ENCODE measurements around the gene RRAGC. TPM values are rescaled to one million over a fixed set of nuclear protein-coding genes. Genes with fewer than 3 reads are reported as not detected.

RRAGC gene
- total RNA-seq, 2 donors from 2014 or later: 14.7 to 30.6 TPM

- H3K36me3 ChIP-seq: no peaks in the 10 kb centered on the region
- H3K27me3 ChIP-seq: no peaks in the 10 kb centered on the region
- DNase-seq: no peak
- H3K9me3 ChIP-seq: no peaks in the 10 kb centered on the region
- TF ChIP-seq, protein P1, sequence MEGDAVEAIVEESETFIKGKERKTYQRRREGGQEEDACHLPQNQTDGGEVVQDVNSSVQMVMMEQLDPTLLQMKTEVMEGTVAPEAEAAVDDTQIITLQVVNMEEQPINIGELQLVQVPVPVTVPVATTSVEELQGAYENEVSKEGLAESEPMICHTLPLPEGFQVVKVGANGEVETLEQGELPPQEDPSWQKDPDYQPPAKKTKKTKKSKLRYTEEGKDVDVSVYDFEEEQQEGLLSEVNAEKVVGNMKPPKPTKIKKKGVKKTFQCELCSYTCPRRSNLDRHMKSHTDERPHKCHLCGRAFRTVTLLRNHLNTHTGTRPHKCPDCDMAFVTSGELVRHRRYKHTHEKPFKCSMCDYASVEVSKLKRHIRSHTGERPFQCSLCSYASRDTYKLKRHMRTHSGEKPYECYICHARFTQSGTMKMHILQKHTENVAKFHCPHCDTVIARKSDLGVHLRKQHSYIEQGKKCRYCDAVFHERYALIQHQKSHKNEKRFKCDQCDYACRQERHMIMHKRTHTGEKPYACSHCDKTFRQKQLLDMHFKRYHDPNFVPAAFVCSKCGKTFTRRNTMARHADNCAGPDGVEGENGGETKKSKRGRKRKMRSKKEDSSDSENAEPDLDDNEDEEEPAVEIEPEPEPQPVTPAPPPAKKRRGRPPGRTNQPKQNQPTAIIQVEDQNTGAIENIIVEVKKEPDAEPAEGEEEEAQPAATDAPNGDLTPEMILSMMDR (IDR thresholded peaks at IDR 0.05): no peak
- no peak overlapping the region for H3K4me3 ChIP-seq
- no peaks in the 10 kb centered on the region for H3K4me1 ChIP-seq
- no peak overlapping the region for H3K27ac ChIP-seq
- intact Hi-C loops (cut with DNase I): no loop called here
- H3K9ac ChIP-seq (ENCODE audit: low read depth in 2 of 2, low read length in 2 of 2): no peak overlapping the region
These were observed 30.2 kb downstream of the RRAGC start for GRCh38 chr1:38829368-38829767.

DNA sequence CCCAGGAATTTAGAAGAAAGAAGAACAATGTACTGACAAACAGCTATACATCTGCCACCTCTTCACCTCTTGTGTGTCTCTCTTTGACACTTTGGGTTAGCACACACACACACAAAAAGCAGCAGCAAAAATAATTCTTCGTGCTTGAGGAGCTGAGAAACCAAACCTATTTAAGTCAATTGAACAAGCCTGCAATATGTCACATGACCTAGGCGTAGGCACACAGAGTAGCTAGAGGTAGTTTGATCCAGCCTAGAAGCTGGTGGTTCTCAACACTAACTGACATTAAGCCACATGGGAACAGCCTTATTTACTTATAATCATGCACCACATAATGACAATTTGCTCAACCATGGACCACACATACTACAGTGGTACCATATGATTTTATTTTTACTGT, 32.3 kb downstream of the RRAGC start:
- no peak for DNase-seq
- intact Hi-C loops (cut with DNase I): no loop called here
- TF ChIP-seq, protein P1 (IDR thresholded peaks at IDR 0.05): no peak
- no peaks in the 10 kb centered on the region for H3K27me3 ChIP-seq
- no peak overlapping the region for H3K9ac ChIP-seq (ENCODE audit: low read depth in 2 of 2, low read length in 2 of 2)
- H3K4me1 ChIP-seq: no peaks in the 10 kb centered on the region
- H3K9me3 ChIP-seq: no peaks in the 10 kb centered on the region
- no peaks in the 10 kb centered on the region for H3K36me3 ChIP-seq
- no peak overlapping the region for H3K4me3 ChIP-seq
- no peak overlapping the region for H3K27ac ChIP-seq

DNA sequence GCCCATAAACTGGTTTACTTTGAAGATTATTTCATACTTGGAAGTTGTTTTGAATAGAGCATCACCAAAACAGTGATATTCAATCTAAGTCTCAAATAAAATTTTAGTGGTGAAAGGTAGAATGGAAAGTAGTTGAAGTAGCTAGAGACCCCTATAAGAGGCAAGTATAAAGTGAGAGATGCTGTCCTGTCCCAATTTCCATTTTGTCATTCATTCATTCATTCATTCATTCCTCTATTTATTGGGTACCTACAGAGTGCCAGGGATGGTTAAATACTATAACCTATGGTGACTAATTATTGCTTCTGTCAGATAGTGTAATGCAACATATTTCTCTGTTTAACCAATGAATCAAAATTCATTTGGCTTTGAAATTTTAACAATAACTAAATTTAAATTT, 32.7 kb downstream of the RRAGC start:
- TF ChIP-seq, protein P1 (IDR thresholded peaks at IDR 0.05): no peak
- Histone ChIP-seq H3K36me3 (no peaks in the 10 kb centered on the region), H3K9ac (ENCODE audit: low read depth in 2 of 2, low read length in 2 of 2) (no peak overlapping the region), H3K9me3 (no peaks in the 10 kb centered on the region), H3K27me3 (no peaks in the 10 kb centered on the region), H3K4me1 (no peaks in the 10 kb centered on the region), H3K4me3 (no peak overlapping the region), H3K27ac (no peak overlapping the region)
- no peak for DNase-seq
- intact Hi-C loops (cut with DNase I): no loop called here

- intact Hi-C loops (cut with DNase I): no loop called here
These were observed 33.3 kb downstream of the RRAGC start for GRCh38 chr1:38826262-38826661.

GRCh38 chr1:38820860-38821259, 38.7 kb downstream of the RRAGC start:
- Histone ChIP-seq H3K27me3 (peaks cover 26% of the 10 kb centered on the region), H3K4me1 (peaks cover 16% of the 10 kb centered on the region), H3K27ac (no peak overlapping the region), H3K9ac (ENCODE audit: low read depth in 2 of 2, low read length in 2 of 2) (no peak overlapping the region), H3K36me3 (no peaks in the 10 kb centered on the region), H3K9me3 (no peaks in the 10 kb centered on the region), H3K4me3 (no peak overlapping the region)
- no peak for DNase-seq
- intact Hi-C loops (cut with DNase I): no loop called here
- TF ChIP-seq, protein P1 (IDR thresholded peaks at IDR 0.05): no peak

More at GRCh38 chr1:38826262-38826661, 33.3 kb downstream of the RRAGC start:
- Histone ChIP-seq H3K4me1 (no peaks in the 10 kb centered on the region), H3K36me3 (no peaks in the 10 kb centered on the region), H3K27ac (no peak overlapping the region), H3K9me3 (no peaks in the 10 kb centered on the region), H3K9ac (ENCODE audit: low read depth in 2 of 2, low read length in 2 of 2) (no peak overlapping the region), H3K27me3 (no peaks in the 10 kb centered on the region), H3K4me3 (no peak overlapping the region)
- DNase-seq: no peak
- TF ChIP-seq, protein P1 (IDR thresholded peaks at IDR 0.05): no peak

DNA sequence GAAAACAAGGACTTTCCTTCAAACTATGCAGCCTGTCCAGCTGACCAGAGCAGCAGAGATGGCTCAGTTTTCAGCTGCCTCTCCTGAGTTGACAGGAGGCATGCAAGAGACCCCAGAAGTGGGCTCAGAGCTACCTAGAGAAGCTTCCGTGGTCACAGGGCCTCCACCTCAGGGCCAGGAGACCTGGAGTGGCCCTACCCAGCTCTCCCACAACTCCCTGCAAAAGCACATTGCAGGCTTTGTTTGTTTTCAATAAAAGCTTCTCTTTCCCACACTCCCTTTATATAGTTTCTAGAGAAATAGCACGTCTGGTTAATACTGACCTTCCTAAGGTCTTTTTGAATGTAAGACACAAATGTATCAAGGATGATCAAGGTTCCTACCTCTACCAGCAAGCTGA, 40.1 kb downstream of the RRAGC start:
- no peak overlapping the region for H3K4me3 ChIP-seq
- no peak for DNase-seq
- peaks cover 31% of the 10 kb centered on the region for H3K27me3 ChIP-seq
- H3K9ac ChIP-seq (ENCODE audit: low read depth in 2 of 2, low read length in 2 of 2): no peak overlapping the region
- peaks cover 16% of the 10 kb centered on the region for H3K4me1 ChIP-seq
- TF ChIP-seq, protein P1 (IDR thresholded peaks at IDR 0.05): no peak
- H3K36me3 ChIP-seq: no peaks in the 10 kb centered on the region
- no peak overlapping the region for H3K27ac ChIP-seq
- no peaks in the 10 kb centered on the region for H3K9me3 ChIP-seq
- intact Hi-C loops (cut with DNase I): no loop called here

Data from colonic mucosa (tissue), 4 donors.